ENCODE measurements around the gene FBN3.
"Not testable (repeated sequence)": the region's sequence is repeated elsewhere in the genome, so short reads cannot be mapped to it uniquely, and the experiment has no call there.

Gene FBN3

GRCh38 chr19:8105471-8105870, 43.9 kb downstream of the FBN3 start:
- no peak overlapping the region for H3K27ac ChIP-seq
- TF ChIP-seq CTCF (conservative IDR thresholded peaks at IDR 0.05) = no peak

GRCh38 chr19:8101910-8102309, 47.5 kb downstream of the FBN3 start:
- H3K27ac ChIP-seq = not testable (repeated sequence)

- no peak overlapping the region for H3K27ac ChIP-seq
- no peak for TF ChIP-seq CTCF (conservative IDR thresholded peaks at IDR 0.05)
Observed at GRCh38 chr19:8101311-8101710, 48.1 kb downstream of the FBN3 start.

- TF ChIP-seq CTCF (conservative IDR thresholded peaks at IDR 0.05) = no peak
Observed at GRCh38 chr19:8097681-8098567, 51.5 kb downstream of the FBN3 start.

GRCh38 chr19:8097198-8097597, 52.2 kb downstream of the FBN3 start:
- no peak for TF ChIP-seq CTCF (conservative IDR thresholded peaks at IDR 0.05)
- no peak overlapping the region for H3K27ac ChIP-seq

More at GRCh38 chr19:8097681-8098567, 51.5 kb downstream of the FBN3 start:
- H3K27ac ChIP-seq = no peak overlapping the region

GRCh38 chr19:8096071-8096470, 53.3 kb downstream of the FBN3 start:
- no peak; the same call in 1 of the 2 replicates for TF ChIP-seq CTCF (conservative IDR thresholded peaks at IDR 0.05)
- H3K27ac ChIP-seq = no peak overlapping the region

- no peak overlapping the region for H3K27ac ChIP-seq
- no peak for TF ChIP-seq CTCF (conservative IDR thresholded peaks at IDR 0.05)
Observed at GRCh38 chr19:8095354-8095886, 54.0 kb downstream of the FBN3 start.

- H3K27ac ChIP-seq = no peak overlapping the region
- TF ChIP-seq CTCF (conservative IDR thresholded peaks at IDR 0.05) = no peak
Observed at GRCh38 chr19:8094336-8094735, 55.1 kb downstream of the FBN3 start.

Data from VCaP (cell line).